ENCODE data around the gene OR51B2.
"Not testable (repeated sequence)": the region's sequence is repeated elsewhere in the genome, so short reads cannot be mapped to it uniquely, and the experiment has no call there.

OR51B2 gene

DNA sequence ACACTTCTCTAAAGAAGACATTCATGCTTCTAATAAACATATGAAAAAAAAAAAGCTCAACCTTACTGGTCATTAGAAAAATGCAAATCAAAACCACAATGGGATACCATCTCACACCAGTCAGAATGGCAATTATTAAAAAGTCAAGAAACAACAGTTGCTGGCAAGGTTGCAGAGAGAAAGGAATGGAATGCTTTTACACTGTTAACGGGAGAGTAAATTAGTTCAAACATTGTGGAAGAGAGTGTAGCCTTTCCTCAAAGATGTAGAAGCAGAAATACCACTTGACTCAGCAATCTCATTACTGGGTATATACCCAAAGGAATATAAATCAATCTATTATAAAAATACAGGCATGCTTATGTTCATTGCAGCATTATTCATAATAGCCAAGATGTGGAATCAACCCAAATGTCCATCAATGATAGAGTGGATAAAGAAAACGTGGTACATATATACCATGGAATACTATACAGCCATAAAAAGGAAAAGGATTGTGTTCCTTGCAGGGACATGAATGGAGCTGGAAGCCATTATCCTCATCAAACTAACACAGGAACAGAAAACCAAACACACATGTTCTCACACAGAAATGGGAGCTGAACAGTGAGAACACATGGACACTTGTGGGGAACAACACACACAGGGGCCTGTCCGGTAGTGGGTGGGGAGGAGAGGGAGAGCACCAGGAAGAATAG lies 10.6 kb downstream of the OR51B2 start:
- not testable (repeated sequence) for DNase-seq (ENCODE audit: low read depth in 2 of 3, low spot score in 1 of 3)

GRCh38 chr11:5310423-5310822 lies 13.7 kb downstream of the OR51B2 start:
- DNase-seq (ENCODE audit: low read depth in 2 of 3, low spot score in 1 of 3): no peak

- DNase-seq (ENCODE audit: low read depth in 2 of 3, low spot score in 1 of 3): no peak
Observed at GRCh38 chr11:5307256-5308019, 16.7 kb downstream of the OR51B2 start.

DNA sequence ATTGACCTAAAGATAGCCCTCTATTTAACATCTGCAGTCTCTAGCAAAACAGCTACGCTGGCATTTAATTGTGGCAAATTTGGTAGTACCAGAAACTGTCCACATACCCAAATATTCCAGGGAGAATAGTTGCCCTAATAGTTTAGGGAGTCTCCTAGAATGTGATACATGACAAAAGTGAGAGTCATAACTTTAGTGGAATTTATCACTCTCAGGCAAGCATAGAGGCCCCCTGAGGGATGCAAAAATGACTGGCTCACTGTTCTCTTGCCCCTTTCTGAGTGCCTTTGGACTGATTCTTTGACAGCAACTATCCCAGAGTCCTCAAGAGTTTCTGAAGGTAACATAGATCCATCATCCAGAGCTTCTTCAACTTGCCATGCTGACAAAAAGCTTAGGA lies 20.1 kb downstream of the OR51B2 start:
- DNase-seq (ENCODE audit: low read depth in 2 of 3, low spot score in 1 of 3): no peak

- no peak for DNase-seq (ENCODE audit: low read depth in 2 of 3, low spot score in 1 of 3)
Observed at GRCh38 chr11:5303626-5304025, 20.5 kb downstream of the OR51B2 start.

- no peak for DNase-seq (ENCODE audit: low read depth in 2 of 3, low spot score in 1 of 3)
Observed at GRCh38 chr11:5301846-5302245, 22.3 kb downstream of the OR51B2 start, which contains the start of gene OR51B4. Gene OR51B4 (minus strand): TSS chr11:5301946. CDS start chr11:5301946, 0 bp downstream.

DNA sequence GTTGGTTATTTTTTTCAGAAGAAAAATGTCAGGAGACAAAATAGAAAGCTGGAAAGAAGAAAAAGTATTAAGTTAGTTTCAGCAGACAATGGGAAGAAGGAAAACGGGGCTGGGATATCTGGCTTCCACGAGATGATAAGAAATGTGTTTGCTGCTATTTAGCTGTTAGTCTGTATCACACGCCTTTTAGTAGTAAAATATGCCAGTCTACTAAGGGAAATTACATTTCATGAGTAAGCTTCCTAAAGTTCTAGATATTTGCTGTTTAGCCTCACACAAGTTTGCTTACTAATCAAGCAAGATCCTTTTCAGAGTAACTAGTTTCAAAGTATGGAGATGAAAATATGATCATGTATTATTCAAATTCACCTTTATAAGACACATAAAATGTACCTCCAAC lies 23.8 kb downstream of the OR51B2 start:
- no peak for DNase-seq (ENCODE audit: low read depth in 2 of 3, low spot score in 1 of 3)

DNA sequence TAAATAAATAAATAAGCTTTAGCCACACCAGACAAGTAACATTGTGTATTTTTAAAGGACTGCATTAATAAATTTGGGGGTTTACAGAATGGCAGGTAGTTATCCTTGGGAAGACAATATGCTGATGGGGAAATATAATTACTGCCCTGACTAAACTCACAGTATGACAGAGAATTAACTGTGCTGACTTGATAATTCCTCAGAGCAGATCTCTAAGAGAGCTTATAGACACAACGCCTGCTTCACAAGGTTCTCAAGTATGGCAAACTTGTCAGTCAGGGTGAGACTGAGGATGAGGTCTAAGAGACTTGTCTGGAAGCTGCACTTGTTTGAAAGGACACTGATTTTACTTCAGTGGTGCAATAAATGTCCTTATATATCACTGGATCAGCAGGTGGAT lies 25.6 kb downstream of the OR51B2 start:
- no peak for DNase-seq (ENCODE audit: low read depth in 2 of 3, low spot score in 1 of 3)

GRCh38 chr11:5297721-5298323 lies 26.3 kb downstream of the OR51B2 start:
- no peak for DNase-seq (ENCODE audit: low read depth in 2 of 3, low spot score in 1 of 3)

- not testable (repeated sequence) for DNase-seq (ENCODE audit: low read depth in 2 of 3, low spot score in 1 of 3)
Observed at GRCh38 chr11:5294342-5294995, 29.6 kb downstream of the OR51B2 start.

- no peak for DNase-seq (ENCODE audit: low read depth in 2 of 3, low spot score in 1 of 3)
Observed at GRCh38 chr11:5293028-5293427, 31.1 kb downstream of the OR51B2 start.

GRCh38 chr11:5291207-5291838 lies 32.8 kb downstream of the OR51B2 start:
- no peak for DNase-seq (ENCODE audit: low read depth in 2 of 3, low spot score in 1 of 3)

GRCh38 chr11:5290106-5290505 lies 34.0 kb downstream of the OR51B2 start:
- DNase-seq (ENCODE audit: low read depth in 2 of 3, low spot score in 1 of 3): no peak

DNA sequence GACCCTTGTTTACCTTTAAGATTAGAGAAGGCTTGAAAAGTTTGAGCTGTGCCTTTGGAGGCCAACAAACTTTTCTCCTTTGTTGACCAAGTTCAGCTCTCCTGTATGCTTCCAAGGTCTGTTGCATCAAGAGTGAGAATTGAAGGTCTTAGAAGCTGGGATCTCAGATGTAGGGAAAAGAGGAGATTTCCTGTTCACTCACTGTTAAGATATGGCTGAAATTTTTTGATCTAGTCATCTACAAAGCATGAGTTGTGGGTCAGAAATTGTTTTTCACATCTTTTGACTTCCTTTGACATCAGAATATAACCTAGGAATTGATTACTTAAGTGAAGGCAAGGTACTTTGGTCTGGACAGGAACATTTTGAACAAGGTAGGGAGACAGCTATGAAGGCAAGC lies 34.4 kb downstream of the OR51B2 start:
- no peak for DNase-seq (ENCODE audit: low read depth in 2 of 3, low spot score in 1 of 3)

GRCh38 chr11:5288906-5289550 lies 35.1 kb downstream of the OR51B2 start:
- DNase-seq (ENCODE audit: low read depth in 2 of 3, low spot score in 1 of 3): no peak

- no peak for DNase-seq (ENCODE audit: low read depth in 2 of 3, low spot score in 1 of 3)
Observed at GRCh38 chr11:5288108-5288905, 35.8 kb downstream of the OR51B2 start.

- no peak for DNase-seq (ENCODE audit: low read depth in 2 of 3, low spot score in 1 of 3)
Observed at GRCh38 chr11:5286901-5287300, 37.2 kb downstream of the OR51B2 start.

DNA sequence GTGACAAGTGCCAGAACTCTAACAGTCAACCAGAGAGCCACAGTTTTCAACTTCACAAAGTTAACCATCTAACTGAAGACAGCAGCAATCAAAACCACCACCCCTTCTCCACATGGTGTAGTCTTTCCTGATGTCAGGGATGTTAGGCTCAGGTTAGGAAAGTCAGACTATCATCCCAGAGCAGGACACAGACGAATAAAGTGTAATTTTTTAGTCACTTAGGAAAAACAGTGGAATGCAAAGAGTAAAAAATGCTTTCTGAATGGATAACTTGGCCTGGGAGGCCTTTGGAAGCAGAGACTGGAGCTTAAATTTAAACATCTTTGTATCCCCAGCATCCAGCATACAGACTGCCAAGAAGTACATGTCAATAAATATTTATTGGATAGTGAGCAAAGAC lies 37.7 kb downstream of the OR51B2 start:
- DNase-seq (ENCODE audit: low read depth in 2 of 3, low spot score in 1 of 3): no peak

GRCh38 chr11:5285703-5286340 lies 38.3 kb downstream of the OR51B2 start:
- DNase-seq (ENCODE audit: low read depth in 2 of 3, low spot score in 1 of 3): no peak
